Astrocyte (in vitro differentiated cells and primary cell): ENCODE results near the gene ATPAF2. TPM values are rescaled to one million over a fixed set of nuclear protein-coding genes. Genes with fewer than 3 reads are reported as not detected.

Source experiments
- DNase-seq: peaks from one replicate; pipeline ENCODE4 v3.0.0-alpha.2; 2010; ENCODE audit warnings: low read depth
- FAIRE-seq: peaks from 2 replicates; lab custom pipeline; 2011; peaks lifted over from hg19 to GRCh38; lab: Jason Lieb, UNC
- H2AFZ ChIP-seq: 2 replicates; pipeline ENCODE4 v1.6.0; 2012; ENCODE audit warnings: low read depth, low read length, inconsistent platforms
- H3K27ac ChIP-seq: 2 replicates; pipeline ENCODE4 v1.5.1; 2011; ENCODE audit warnings: low read depth, low read length, inconsistent platforms
- H3K27me3 ChIP-seq: 2 replicates; pipeline ENCODE4 v1.6.0; 2011; ENCODE audit warnings: low read length, inconsistent platforms; ENCODE audit not compliant: insufficient read depth
- H3K36me3 ChIP-seq: 2 replicates; pipeline ENCODE4 v1.5.1; 2011; ENCODE audit warnings: low read length, inconsistent platforms; ENCODE audit not compliant: insufficient read depth
- H3K4me1 ChIP-seq: 2 replicates; pipeline ENCODE4 v1.5.1; 2011; ENCODE audit warnings: low read length, inconsistent platforms; ENCODE audit not compliant: insufficient read depth
- H3K4me2 ChIP-seq: 2 replicates; pipeline ENCODE4 v1.6.0; 2012; ENCODE audit warnings: low read length, inconsistent platforms
- H3K4me3 ChIP-seq: 2 replicates; pipeline ENCODE4 v1.5.1; 2011; ENCODE audit warnings: low read depth, mild to moderate bottlenecking, low read length, inconsistent platforms; ENCODE audit not compliant: insufficient read depth
- H3K79me2 ChIP-seq: 2 replicates; pipeline ENCODE4 v1.6.0; 2012; ENCODE audit warnings: mild to moderate bottlenecking, low read length, inconsistent platforms; ENCODE audit not compliant: insufficient read depth
- H3K9ac ChIP-seq: 2 replicates; pipeline ENCODE4 v1.6.0; 2012; ENCODE audit warnings: mild to moderate bottlenecking, low read length, inconsistent platforms
- H3K9me3 ChIP-seq: 2 replicates; pipeline ENCODE4 v1.5.1; 2012; ENCODE audit warnings: low read depth, mild to moderate bottlenecking, low read length, inconsistent platforms; ENCODE audit not compliant: insufficient read depth
- H4K20me1 ChIP-seq: 2 replicates; pipeline ENCODE4 v1.6.0; 2012; ENCODE audit warnings: low read length, inconsistent platforms; ENCODE audit not compliant: insufficient read depth
- H3K27ac Mint-ChIP-seq: one replicate; pipeline ENCODE4 v1.8.0; 2021; ENCODE audit warnings: mild to moderate bottlenecking, mixed read lengths; ENCODE audit not compliant: unreplicated experiment
- H3K27me3 Mint-ChIP-seq: one replicate; pipeline ENCODE4 v1.8.0; 2021; ENCODE audit warnings: low read depth, mixed read lengths; ENCODE audit not compliant: unreplicated experiment
- H3K36me3 Mint-ChIP-seq: one replicate; pipeline ENCODE4 v1.8.0; 2021; ENCODE audit warnings: low read depth, mixed read lengths; ENCODE audit not compliant: unreplicated experiment
- H3K4me1 Mint-ChIP-seq: one replicate; pipeline ENCODE4 v1.8.0; 2021; ENCODE audit warnings: low read depth, mixed read lengths; ENCODE audit not compliant: unreplicated experiment
- H3K4me3 Mint-ChIP-seq: one replicate; pipeline ENCODE4 v1.8.0; 2021; ENCODE audit warnings: mild to moderate bottlenecking, moderate library complexity, mixed read lengths; ENCODE audit not compliant: unreplicated experiment
- H3K9me3 Mint-ChIP-seq: one replicate; pipeline ENCODE4 v1.8.0; 2021; ENCODE audit warnings: mild to moderate bottlenecking, mixed read lengths; ENCODE audit not compliant: unreplicated experiment
- CTCF ChIP-seq: IDR thresholded peaks from 2 replicates; pipeline ENCODE4 v1.5.1; 2011; ENCODE audit warnings: low read depth, mild to moderate bottlenecking, inconsistent platforms, low read length, moderate library complexity; ENCODE audit not compliant: insufficient read depth
- EZH2 ChIP-seq: IDR thresholded peaks from 2 replicates; pipeline ENCODE4 v1.6.1; 2012; ENCODE audit warnings: mild to moderate bottlenecking, low read length, inconsistent platforms; ENCODE audit not compliant: insufficient read depth
- total RNA-seq: library from RNA; stranded (reverse); gene quantifications from 2 replicates; pipeline ENCODE4 v1.2.1, GENCODE V29; 2021

Gene ATPAF2
- total RNA-seq, 1 donor from 2014 or later: 24.8 TPM

GRCh38 chr17:18009609-18010420, 29.2 kb downstream of the ATPAF2 start:
- Histone ChIP-seq H2AFZ (no peak overlapping the region), H3K4me1 (peaks cover 15% of the 10 kb centered on the region), H3K27ac (peak overlapping the region; percentile 31), H3K36me3 (no peaks in the 10 kb centered on the region), H3K79me2 (no peaks in the 10 kb centered on the region), H3K9me3 (no peaks in the 10 kb centered on the region), H3K4me3 (no peak overlapping the region), H3K4me2 (no peak overlapping the region), H3K9ac (no peak overlapping the region), H3K27me3 (no peaks in the 10 kb centered on the region), H4K20me1 (no peaks in the 10 kb centered on the region)
- peak; percentile 17 for FAIRE-seq
- TF ChIP-seq EZH2: no peak
- TF ChIP-seq CTCF: no peak
- Mint-ChIP-seq H3K27me3 (peaks cover 5% of the 10 kb centered on the region), H3K9me3 (peaks cover 3% of the 10 kb centered on the region), H3K27ac (no peak overlapping the region), H3K4me3 (no peak overlapping the region), H3K36me3 (peaks cover 22% of the 10 kb centered on the region), H3K4me1 (peaks cover 12% of the 10 kb centered on the region)
- DNase-seq: no peak

DNA sequence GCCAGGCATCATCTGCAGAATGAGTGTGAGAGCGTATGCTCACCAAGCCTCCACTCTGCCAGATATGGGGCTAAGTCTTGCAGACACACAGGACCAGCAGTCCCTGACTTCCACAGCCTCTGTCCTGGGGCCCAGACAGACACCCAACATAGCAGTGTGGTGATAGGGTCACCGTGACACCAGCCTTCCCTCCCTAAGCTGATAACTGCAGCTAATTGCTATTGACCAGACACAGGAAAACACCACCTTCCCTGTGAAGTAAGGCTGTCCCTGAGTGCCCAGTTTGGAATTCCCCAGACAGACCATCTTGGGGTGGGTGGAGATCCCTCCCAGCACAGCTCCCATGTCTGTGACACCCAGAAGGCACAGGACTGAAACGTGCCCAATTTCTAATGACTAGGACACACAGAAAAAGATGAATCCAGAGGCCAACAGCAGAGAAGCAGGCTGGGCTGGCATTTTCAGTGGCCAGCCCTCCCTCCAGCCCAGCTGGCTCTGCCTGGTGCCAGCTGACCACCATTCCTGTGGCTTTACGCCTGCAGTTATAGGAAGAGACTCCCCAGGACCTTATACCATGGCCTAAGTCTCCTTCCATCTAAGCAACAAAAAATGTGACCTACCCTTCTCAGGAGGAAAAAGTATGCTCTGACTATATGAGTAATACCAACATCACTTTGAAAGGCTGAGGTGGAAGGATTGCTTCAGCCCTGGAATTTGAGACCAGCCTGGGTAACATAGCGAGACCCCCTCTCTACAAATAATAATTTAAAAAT, 30.3 kb downstream of the ATPAF2 start:
- no peak overlapping the region for H3K4me3 ChIP-seq
- H3K9me3 Mint-ChIP-seq: peaks cover 3% of the 10 kb centered on the region
- H3K36me3 Mint-ChIP-seq: peaks cover 19% of the 10 kb centered on the region
- H3K27ac ChIP-seq: peak overlapping the region; percentile 31
- H3K36me3 ChIP-seq: no peaks in the 10 kb centered on the region
- peak overlapping the region; percentile 43 for H3K27ac Mint-ChIP-seq
- no peaks in the 10 kb centered on the region for H3K9me3 ChIP-seq
- no peaks in the 10 kb centered on the region for H3K79me2 ChIP-seq
- H3K4me1 Mint-ChIP-seq: peaks cover 12% of the 10 kb centered on the region
- H3K4me2 ChIP-seq: peak overlapping the region; percentile 57
- peak; percentile 72 for DNase-seq
- TF ChIP-seq CTCF (no peak), EZH2 (no peak)
- H3K9ac ChIP-seq: peak overlapping the region; percentile 0
- no peak overlapping the region for H2AFZ ChIP-seq
- H3K27me3 ChIP-seq: no peaks in the 10 kb centered on the region
- H3K27me3 Mint-ChIP-seq: peaks cover 5% of the 10 kb centered on the region
- H3K4me3 Mint-ChIP-seq: no peak overlapping the region
- peaks cover 15% of the 10 kb centered on the region for H3K4me1 ChIP-seq
- H4K20me1 ChIP-seq: no peaks in the 10 kb centered on the region
- FAIRE-seq: peak; percentile 67
